ENCODE measurements around the gene GLG1. TPM values are rescaled to one million over a fixed set of nuclear protein-coding genes. Genes with fewer than 3 reads are reported as not detected.

GLG1 gene
- total RNA-seq, 1 experiment from 2014 or later = 487 TPM

DNA sequence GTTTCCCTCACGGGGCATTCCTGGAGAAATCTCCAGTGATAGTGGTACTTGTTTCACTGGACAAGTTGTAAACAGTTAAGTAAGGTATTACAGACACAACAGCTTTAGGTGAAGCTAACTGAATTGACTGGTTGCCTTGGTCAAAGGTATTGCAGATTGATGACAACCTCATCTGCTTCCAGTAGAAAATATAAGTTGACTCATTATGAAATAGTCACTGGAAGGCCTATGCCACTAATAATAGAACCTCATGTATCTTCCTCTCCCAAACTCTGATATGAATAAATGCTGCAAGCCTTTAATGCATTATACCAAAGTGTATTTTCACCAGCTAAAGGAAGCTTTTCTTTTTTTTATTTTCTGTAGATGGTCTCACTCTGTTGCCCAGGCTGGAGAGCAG lies 44.8 kb downstream of the GLG1 start:
- CTCF ChIA-PET = no interaction called here
- H3K4me3 ChIP-seq (ENCODE audit: low read depth, low read length, poor library complexity, severe bottlenecking) = no peak overlapping the region
- TF ChIP-seq EZH2 (IDR thresholded peaks at IDR 0.05; ENCODE audit: borderline replicate concordance, low read depth, low read length, poor library complexity, severe bottlenecking) (no peak), CTCF (conservative IDR thresholded peaks at IDR 0.05; ENCODE audit: low read depth, low read length) (no peak)
- H3K9me3 ChIP-seq (ENCODE audit: low read depth, low read length, poor library complexity, severe bottlenecking) = no peaks in the 10 kb centered on the region
- DNase-seq (ENCODE audit: low spot score) = no peak
- intact Hi-C loops (cut with micrococcal nuclease; ENCODE audit: unreplicated experiment) = no loop called here
- POLR2A ChIA-PET (ENCODE audit: low non-redundant PET) = no interaction called here
- no peaks in the 10 kb centered on the region for H3K27me3 ChIP-seq (replicated peaks; ENCODE audit: insufficient read depth, low read depth, low read length, poor library complexity)
- peaks cover 96% of the 10 kb centered on the region for H3K4me1 ChIP-seq (ENCODE audit: insufficient read depth, low read length, poor library complexity, severe bottlenecking)
- peaks cover 34% of the 10 kb centered on the region for H3K36me3 ChIP-seq (ENCODE audit: insufficient read depth, low read length, poor library complexity, severe bottlenecking)
- BruUV-seq (replicated peaks) = no TSS peak
- H3K27ac ChIP-seq (ENCODE audit: low read depth, low read length, poor library complexity, severe bottlenecking) = peak overlapping the region; percentile 85

DNA sequence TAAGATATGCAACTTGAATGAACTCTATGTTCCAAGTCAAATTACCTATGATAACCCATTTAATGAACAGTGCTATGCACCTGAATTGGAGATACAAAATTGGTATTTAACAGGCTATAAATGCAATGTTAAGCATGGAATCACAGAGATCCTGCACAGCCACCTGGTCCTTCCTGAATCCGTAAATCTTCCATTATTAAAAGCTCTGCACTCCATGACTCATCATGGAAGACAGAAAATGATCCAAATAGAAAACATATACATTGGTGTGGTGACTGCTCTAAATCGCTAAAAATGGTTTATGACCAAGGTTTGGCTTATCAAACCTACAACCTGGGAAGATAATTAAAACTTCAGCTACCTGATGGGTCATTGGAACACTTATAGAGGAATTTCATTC lies 45.3 kb downstream of the GLG1 start:
- H3K4me3 ChIP-seq (ENCODE audit: low read depth, low read length, poor library complexity, severe bottlenecking) = peak overlapping the region; percentile 36
- no peak for DNase-seq (ENCODE audit: low spot score)
- no TSS peak for BruUV-seq (replicated peaks)
- H3K4me1 ChIP-seq (ENCODE audit: insufficient read depth, low read length, poor library complexity, severe bottlenecking) = peaks cover 96% of the 10 kb centered on the region
- H3K27me3 ChIP-seq (replicated peaks; ENCODE audit: insufficient read depth, low read depth, low read length, poor library complexity) = no peaks in the 10 kb centered on the region
- TF ChIP-seq EZH2 (IDR thresholded peaks at IDR 0.05; ENCODE audit: borderline replicate concordance, low read depth, low read length, poor library complexity, severe bottlenecking) (no peak), CTCF (conservative IDR thresholded peaks at IDR 0.05; ENCODE audit: low read depth, low read length) (no peak)
- intact Hi-C loops (cut with micrococcal nuclease; ENCODE audit: unreplicated experiment) = no loop called here
- H3K27ac ChIP-seq (ENCODE audit: low read depth, low read length, poor library complexity, severe bottlenecking) = peak overlapping the region; percentile 85
- ChIA-PET POLR2A (ENCODE audit: low non-redundant PET) (no interaction called here), CTCF (no interaction called here)
- peaks cover 36% of the 10 kb centered on the region for H3K36me3 ChIP-seq (ENCODE audit: insufficient read depth, low read length, poor library complexity, severe bottlenecking)
- no peaks in the 10 kb centered on the region for H3K9me3 ChIP-seq (ENCODE audit: low read depth, low read length, poor library complexity, severe bottlenecking)

- peak overlapping the region; percentile 85 for H3K27ac ChIP-seq (ENCODE audit: low read depth, low read length, poor library complexity, severe bottlenecking)
- peaks cover 96% of the 10 kb centered on the region for H3K4me1 ChIP-seq (ENCODE audit: insufficient read depth, low read length, poor library complexity, severe bottlenecking)
- peaks cover 41% of the 10 kb centered on the region for H3K36me3 ChIP-seq (ENCODE audit: insufficient read depth, low read length, poor library complexity, severe bottlenecking)
- DNase-seq (ENCODE audit: low spot score) = no peak
- no peaks in the 10 kb centered on the region for H3K27me3 ChIP-seq (replicated peaks; ENCODE audit: insufficient read depth, low read depth, low read length, poor library complexity)
- BruUV-seq (replicated peaks) = no TSS peak
- POLR2A ChIA-PET (ENCODE audit: low non-redundant PET) = interaction anchor here (0.6 kb wide), 1 partner anchor 40 kb away, joined by 3 read pairs; no protein-coding TSS in a partner anchor
- TF ChIP-seq EZH2 (IDR thresholded peaks at IDR 0.05; ENCODE audit: borderline replicate concordance, low read depth, low read length, poor library complexity, severe bottlenecking) (no peak), CTCF (conservative IDR thresholded peaks at IDR 0.05; ENCODE audit: low read depth, low read length) (no peak)
- intact Hi-C loops (cut with micrococcal nuclease; ENCODE audit: unreplicated experiment) = no loop called here
- CTCF ChIA-PET = no interaction called here
- peak overlapping the region; percentile 36 for H3K4me3 ChIP-seq (ENCODE audit: low read depth, low read length, poor library complexity, severe bottlenecking)
- H3K9me3 ChIP-seq (ENCODE audit: low read depth, low read length, poor library complexity, severe bottlenecking) = no peaks in the 10 kb centered on the region
Measured at GRCh38 chr16:74560912-74561311, 46.0 kb downstream of the GLG1 start.

Measured in A673 (cell line).